Thyroid gland (tissue), 4 donors: Measurements from ENCODE around the gene MSX1.

Source experiments
- CTCF ChIP-seq, 6 experiments: fragments of 200-600 bp in 3 of 6; fragments of 450-650 bp in 3 of 6; sonication (generic) in 3 of 6; IDR thresholded peaks; one replicate each; pipeline ENCODE4 v1.5.1; 2016 to 2019; ENCODE audit warnings: antibody characterized with exemption in 6 of 6, mild to moderate bottlenecking in 2 of 6, inconsistent platforms in 1 of 6, moderate library complexity in 1 of 6
- POLR2A ChIP-seq, 2 donors: fragments of 450-650 bp; IDR thresholded peaks; one replicate each; pipeline ENCODE4 v1.6.1; 2017; ENCODE audit warnings: antibody characterized with exemption in 2 of 2, mild to moderate bottlenecking in 2 of 2, moderate library complexity in 1 of 2

- TF ChIP-seq POLR2A (IDR thresholded peaks at IDR 0.05) = no peak
- TF ChIP-seq CTCF (IDR thresholded peaks at IDR 0.05) = no peak
These were observed 14.4 kb upstream of the MSX1 start for GRCh38 chr4:4845027-4845426.
